Measurements from ENCODE around the gene CNGA4. TPM values are rescaled to one million over a fixed set of nuclear protein-coding genes. Genes with fewer than 3 reads are reported as not detected.

CNGA4 gene
- total and polyA plus RNA-seq, 2 of the 13 experiments (the other 11 are each of a cell fraction or from before 2014, with no cell fraction given), result 0.03 TPM; not detected in 1

DNA sequence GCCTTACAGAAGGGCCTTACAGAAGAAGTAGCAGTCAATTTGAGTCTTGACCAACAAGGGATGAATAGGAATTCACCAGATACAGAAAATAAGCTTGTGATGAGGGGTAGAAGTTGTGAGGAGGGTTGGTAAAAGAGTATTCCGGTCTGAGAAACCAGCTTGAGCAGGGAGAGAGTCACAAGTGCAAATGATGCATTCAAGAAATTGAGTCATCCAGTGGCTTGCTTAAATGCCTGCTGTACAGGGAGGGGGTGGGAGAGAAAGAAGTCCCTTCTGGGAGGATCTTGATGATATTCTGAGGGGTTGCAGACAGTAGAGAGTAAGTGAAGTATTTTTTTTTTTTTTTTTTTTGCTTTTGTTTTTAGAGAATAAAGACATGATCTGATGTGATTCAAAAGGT, 29.9 kb downstream of the CNGA4 start:
- intact Hi-C loops (cut with micrococcal nuclease; ENCODE audit: unreplicated experiment), result no loop called here
- H4K20me1 ChIP-seq (ENCODE audit: insufficient read depth, low read length), result no peaks in the 10 kb centered on the region
- DNase-seq (ENCODE audit: low spot score), result no peak
- H3K36me3 ChIP-seq (replicated peaks in 1 of 2; ENCODE audit: control insufficient read depth in 1 of 2, insufficient read depth in 2 of 2, low read length in 2 of 2), result no peaks in the 10 kb centered on the region
- no peak for ATAC-seq
- no peak overlapping the region for H3K4me3 ChIP-seq (replicated peaks in 1 of 3; ENCODE audit: insufficient read depth in 1 of 3, low read depth in 2 of 3, low read length in 3 of 3)
- in situ Hi-C loops (cut with HindIII; ENCODE audit: extremely low pct_ligation_motif_present, low pct_unique_long_range_greater_than_20kb), result no loop called here
- H2AFZ ChIP-seq (ENCODE audit: low read length), result no peak overlapping the region
- no peak for FAIRE-seq
- ChIA-PET CTCF (ENCODE audit: low intra/inter-chr PET ratio, low total read pairs) (no interaction called here), POLR2A (no interaction called here)
- no peaks in the 10 kb centered on the region for H3K79me2 ChIP-seq (ENCODE audit: insufficient read depth, low read length)
- BruUV-seq (replicated peaks), result no TSS peak
- H3K9me3 ChIP-seq (ENCODE audit: low read length), result no peaks in the 10 kb centered on the region
- no peak overlapping the region for H3K27ac ChIP-seq (ENCODE audit: extremely low read length, insufficient read depth, low read length)
- no peak overlapping the region for H3K4me2 ChIP-seq (ENCODE audit: low read depth, low read length)
- H3K27me3 ChIP-seq (ENCODE audit: control insufficient read depth in 1 of 2, insufficient read depth in 2 of 2, low read length in 2 of 2), result no peaks in the 10 kb centered on the region; a peak in 3 of 5 replicates
- 3% methylated on average over 1 of the region's 1 CpG for WGBS (ENCODE audit: low lambda C conversion rate)
- no peak overlapping the region for H3K9ac ChIP-seq (ENCODE audit: insufficient read depth, low read depth, low read length)
- H3K4me1 ChIP-seq (ENCODE audit: insufficient read depth, low read length), result no peaks in the 10 kb centered on the region
- TF ChIP-seq RFX5 (IDR thresholded peaks at IDR 0.05; ENCODE audit: low read depth, low read length), result no peak
- TF ChIP-seq, protein P1, sequence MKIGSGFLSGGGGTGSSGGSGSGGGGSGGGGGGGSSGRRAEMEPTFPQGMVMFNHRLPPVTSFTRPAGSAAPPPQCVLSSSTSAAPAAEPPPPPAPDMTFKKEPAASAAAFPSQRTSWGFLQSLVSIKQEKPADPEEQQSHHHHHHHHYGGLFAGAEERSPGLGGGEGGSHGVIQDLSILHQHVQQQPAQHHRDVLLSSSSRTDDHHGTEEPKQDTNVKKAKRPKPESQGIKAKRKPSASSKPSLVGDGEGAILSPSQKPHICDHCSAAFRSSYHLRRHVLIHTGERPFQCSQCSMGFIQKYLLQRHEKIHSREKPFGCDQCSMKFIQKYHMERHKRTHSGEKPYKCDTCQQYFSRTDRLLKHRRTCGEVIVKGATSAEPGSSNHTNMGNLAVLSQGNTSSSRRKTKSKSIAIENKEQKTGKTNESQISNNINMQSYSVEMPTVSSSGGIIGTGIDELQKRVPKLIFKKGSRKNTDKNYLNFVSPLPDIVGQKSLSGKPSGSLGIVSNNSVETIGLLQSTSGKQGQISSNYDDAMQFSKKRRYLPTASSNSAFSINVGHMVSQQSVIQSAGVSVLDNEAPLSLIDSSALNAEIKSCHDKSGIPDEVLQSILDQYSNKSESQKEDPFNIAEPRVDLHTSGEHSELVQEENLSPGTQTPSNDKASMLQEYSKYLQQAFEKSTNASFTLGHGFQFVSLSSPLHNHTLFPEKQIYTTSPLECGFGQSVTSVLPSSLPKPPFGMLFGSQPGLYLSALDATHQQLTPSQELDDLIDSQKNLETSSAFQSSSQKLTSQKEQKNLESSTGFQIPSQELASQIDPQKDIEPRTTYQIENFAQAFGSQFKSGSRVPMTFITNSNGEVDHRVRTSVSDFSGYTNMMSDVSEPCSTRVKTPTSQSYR (CRISPR knock-in tag; IDR thresholded peaks at IDR 0.05; ENCODE audit: borderline replicate concordance), result no peak
- no peak for TF ChIP-seq FOSL1 (CRISPR knock-in tag; IDR thresholded peaks at IDR 0.05; ENCODE audit: borderline replicate concordance)
- no peak for TF ChIP-seq NR2C2 (CRISPR knock-in tag; IDR thresholded peaks at IDR 0.05; ENCODE audit: borderline replicate concordance)
- TF ChIP-seq ZNF839 (CRISPR knock-in tag; IDR thresholded peaks at IDR 0.05; ENCODE audit: borderline replicate concordance), result no peak
- TF ChIP-seq ZNF263 (CRISPR knock-in tag; IDR thresholded peaks at IDR 0.05), result no peak
- TF ChIP-seq RFXANK (CRISPR knock-in tag; IDR thresholded peaks at IDR 0.05), result no peak
- TF ChIP-seq PCBP1 (IDR thresholded peaks at IDR 0.05; ENCODE audit: borderline replicate concordance, low read depth, low read length), result no peak
- TF ChIP-seq MXI1 (IDR thresholded peaks at IDR 0.05; ENCODE audit: borderline replicate concordance, low read depth, low read length), result no peak
- TF ChIP-seq HNRNPK (IDR thresholded peaks at IDR 0.05; ENCODE audit: low read depth, low read length, poor library complexity, severe bottlenecking), result no peak
- TF ChIP-seq, protein P2, sequence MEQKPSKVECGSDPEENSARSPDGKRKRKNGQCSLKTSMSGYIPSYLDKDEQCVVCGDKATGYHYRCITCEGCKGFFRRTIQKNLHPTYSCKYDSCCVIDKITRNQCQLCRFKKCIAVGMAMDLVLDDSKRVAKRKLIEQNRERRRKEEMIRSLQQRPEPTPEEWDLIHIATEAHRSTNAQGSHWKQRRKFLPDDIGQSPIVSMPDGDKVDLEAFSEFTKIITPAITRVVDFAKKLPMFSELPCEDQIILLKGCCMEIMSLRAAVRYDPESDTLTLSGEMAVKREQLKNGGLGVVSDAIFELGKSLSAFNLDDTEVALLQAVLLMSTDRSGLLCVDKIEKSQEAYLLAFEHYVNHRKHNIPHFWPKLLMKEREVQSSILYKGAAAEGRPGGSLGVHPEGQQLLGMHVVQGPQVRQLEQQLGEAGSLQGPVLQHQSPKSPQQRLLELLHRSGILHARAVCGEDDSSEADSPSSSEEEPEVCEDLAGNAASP (CRISPR knock-in tag; IDR thresholded peaks at IDR 0.05; ENCODE audit: borderline replicate concordance), result no peak
- TF ChIP-seq, protein P3, sequence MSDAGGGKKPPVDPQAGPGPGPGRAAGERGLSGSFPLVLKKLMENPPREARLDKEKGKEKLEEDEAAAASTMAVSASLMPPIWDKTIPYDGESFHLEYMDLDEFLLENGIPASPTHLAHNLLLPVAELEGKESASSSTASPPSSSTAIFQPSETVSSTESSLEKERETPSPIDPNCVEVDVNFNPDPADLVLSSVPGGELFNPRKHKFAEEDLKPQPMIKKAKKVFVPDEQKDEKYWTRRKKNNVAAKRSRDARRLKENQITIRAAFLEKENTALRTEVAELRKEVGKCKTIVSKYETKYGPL (CRISPR knock-in tag; IDR thresholded peaks at IDR 0.05), result no peak
- TF ChIP-seq GTF2F1 (IDR thresholded peaks at IDR 0.05; ENCODE audit: low read length), result no peak
- TF ChIP-seq, protein P4, sequence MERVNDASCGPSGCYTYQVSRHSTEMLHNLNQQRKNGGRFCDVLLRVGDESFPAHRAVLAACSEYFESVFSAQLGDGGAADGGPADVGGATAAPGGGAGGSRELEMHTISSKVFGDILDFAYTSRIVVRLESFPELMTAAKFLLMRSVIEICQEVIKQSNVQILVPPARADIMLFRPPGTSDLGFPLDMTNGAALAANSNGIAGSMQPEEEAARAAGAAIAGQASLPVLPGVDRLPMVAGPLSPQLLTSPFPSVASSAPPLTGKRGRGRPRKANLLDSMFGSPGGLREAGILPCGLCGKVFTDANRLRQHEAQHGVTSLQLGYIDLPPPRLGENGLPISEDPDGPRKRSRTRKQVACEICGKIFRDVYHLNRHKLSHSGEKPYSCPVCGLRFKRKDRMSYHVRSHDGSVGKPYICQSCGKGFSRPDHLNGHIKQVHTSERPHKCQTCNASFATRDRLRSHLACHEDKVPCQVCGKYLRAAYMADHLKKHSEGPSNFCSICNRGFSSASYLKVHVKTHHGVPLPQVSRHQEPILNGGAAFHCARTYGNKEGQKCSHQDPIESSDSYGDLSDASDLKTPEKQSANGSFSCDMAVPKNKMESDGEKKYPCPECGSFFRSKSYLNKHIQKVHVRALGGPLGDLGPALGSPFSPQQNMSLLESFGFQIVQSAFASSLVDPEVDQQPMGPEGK (CRISPR knock-in tag; IDR thresholded peaks at IDR 0.05), result no peak
